Inferior parietal cortex (tissue), 1 donor: Measurements from ENCODE around the gene LPP.

Experiments
- DNase-seq: peaks from one replicate; pipeline ENCODE4 v3.0.0-alpha.2; 2016; ENCODE audit errors: extremely low spot score

The LPP gene

GRCh38 chr3:188330138-188330537 lies 176.2 kb downstream of the LPP start:
- DNase-seq, result no peak

- no peak for DNase-seq
Measured at GRCh38 chr3:188331166-188331565, 177.2 kb downstream of the LPP start.

GRCh38 chr3:188332085-188332484 lies 178.1 kb downstream of the LPP start:
- DNase-seq, result no peak

- no peak for DNase-seq
Measured at GRCh38 chr3:188335656-188336055, 181.7 kb downstream of the LPP start.

GRCh38 chr3:188336178-188336577 lies 182.2 kb downstream of the LPP start:
- no peak for DNase-seq

- no peak for DNase-seq
Measured at GRCh38 chr3:188337232-188337631, 183.3 kb downstream of the LPP start.

- no peak for DNase-seq
Measured at GRCh38 chr3:188338086-188338485, 184.1 kb downstream of the LPP start.

- DNase-seq, result no peak
Measured at GRCh38 chr3:188339410-188340295, 185.7 kb downstream of the LPP start.

GRCh38 chr3:188341501-188341900 lies 187.5 kb downstream of the LPP start:
- no peak for DNase-seq

GRCh38 chr3:188342991-188343732 lies 189.2 kb downstream of the LPP start:
- no peak for DNase-seq

GRCh38 chr3:188343894-188344293 lies 189.9 kb downstream of the LPP start:
- DNase-seq, result no peak

GRCh38 chr3:188345223-188345622 lies 191.3 kb downstream of the LPP start:
- DNase-seq, result no peak

- DNase-seq, result no peak
Measured at GRCh38 chr3:188348435-188349244, 194.7 kb downstream of the LPP start.

- DNase-seq, result no peak
Measured at GRCh38 chr3:188349351-188349901, 195.5 kb downstream of the LPP start.

GRCh38 chr3:188349933-188350332 lies 196.0 kb downstream of the LPP start:
- no peak for DNase-seq

GRCh38 chr3:188350961-188351360 lies 197.0 kb downstream of the LPP start:
- no peak for DNase-seq

- no peak for DNase-seq
Measured at GRCh38 chr3:188351648-188352047, 197.7 kb downstream of the LPP start.

GRCh38 chr3:188352196-188352927 lies 198.4 kb downstream of the LPP start:
- DNase-seq, result no peak

GRCh38 chr3:188353426-188353825 lies 199.5 kb downstream of the LPP start:
- no peak for DNase-seq

GRCh38 chr3:188358787-188359493 lies 205.0 kb downstream of the LPP start:
- DNase-seq, result no peak
